Cortex of kidney (tissue), 1 donor: ENCODE results near the gene WWP2.
"Not testable (repeated sequence)": the region's sequence is repeated elsewhere in the genome, so short reads cannot be mapped to it uniquely, and the experiment has no call there.

ENCODE experiments used
- DNase-seq: peaks from one replicate; lab custom pipeline; 2025; lab: John Stamatoyannopoulos, UW

The WWP2 gene

DNA sequence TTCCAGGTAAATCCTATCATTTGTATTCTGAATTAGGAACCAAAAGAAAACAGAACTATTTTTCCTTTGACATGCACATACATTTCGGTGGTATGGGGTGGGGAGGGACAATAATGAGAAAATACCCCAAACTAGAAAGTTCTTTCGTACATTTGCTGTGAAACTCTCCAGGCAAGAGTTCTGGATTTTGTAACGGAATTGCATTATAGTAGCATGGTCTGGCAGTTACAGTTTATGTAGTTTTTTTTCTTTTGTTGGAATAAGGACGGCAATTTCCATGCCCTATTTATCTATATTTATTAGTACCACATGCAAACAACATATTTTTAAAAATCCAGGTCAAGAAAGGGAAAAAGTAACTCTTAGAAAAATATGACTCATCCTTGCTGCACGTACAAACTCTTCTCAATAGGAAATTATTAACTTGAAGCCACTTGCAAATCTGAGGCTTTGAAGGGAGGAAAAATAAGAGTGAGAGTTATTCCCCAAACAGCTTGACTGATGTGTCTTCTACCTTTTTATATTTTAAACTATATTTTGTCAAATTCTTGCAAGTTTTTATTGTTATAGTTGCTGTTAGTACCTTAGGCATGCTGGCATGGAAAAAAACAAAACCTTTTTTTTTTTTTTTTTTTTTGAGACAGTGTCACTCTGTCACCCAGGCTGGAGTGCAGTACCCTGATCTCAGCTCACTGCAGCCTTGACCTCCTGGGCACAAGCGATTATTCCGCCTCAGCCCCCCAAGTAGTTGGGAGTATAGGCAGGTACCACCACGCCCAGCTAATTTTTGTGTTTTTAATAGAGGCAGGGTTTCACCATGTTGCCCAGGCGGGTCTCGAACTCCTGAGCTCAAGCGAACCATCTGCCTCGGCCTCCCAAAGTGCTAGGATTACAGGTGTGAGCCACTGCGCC lies 69.3 kb downstream of the WWP2 start:
- DNase-seq, result no peak

GRCh38 chr16:69833357-69834282 lies 71.5 kb downstream of the WWP2 start:
- no peak for DNase-seq

DNA sequence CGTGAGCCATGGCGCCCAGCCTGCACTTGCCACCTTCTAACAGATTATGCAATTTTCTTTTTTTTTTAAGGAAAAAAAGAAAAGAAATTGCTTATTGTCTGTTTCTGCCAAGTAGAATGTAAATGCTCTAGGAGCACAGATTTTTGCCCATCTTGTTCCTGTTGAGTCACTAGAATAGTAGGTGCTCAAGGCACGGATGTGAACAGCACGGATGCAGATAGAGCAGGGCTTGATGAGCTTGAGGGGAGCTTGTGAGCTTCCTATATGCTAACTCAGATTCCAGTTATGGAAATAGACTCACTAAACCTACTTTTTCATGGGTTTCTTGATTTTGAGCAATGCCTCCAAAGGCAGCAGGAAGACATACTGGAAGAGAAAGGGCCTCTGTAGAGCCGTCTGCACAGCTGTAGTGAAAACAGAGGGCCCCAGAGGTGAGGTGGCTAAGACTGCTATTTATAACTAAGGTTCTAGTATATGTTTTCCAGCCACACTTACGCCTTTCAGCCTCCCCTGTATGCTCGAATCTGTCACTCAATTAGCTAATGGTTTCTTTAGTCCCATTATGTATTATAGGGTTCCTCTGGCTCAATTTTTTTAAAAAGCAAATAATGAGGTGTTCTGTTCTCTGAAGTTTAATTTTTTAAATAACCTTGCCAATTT lies 72.8 kb downstream of the WWP2 start:
- DNase-seq, result no peak

GRCh38 chr16:69836257-69836656 lies 74.1 kb downstream of the WWP2 start:
- no peak for DNase-seq

DNA sequence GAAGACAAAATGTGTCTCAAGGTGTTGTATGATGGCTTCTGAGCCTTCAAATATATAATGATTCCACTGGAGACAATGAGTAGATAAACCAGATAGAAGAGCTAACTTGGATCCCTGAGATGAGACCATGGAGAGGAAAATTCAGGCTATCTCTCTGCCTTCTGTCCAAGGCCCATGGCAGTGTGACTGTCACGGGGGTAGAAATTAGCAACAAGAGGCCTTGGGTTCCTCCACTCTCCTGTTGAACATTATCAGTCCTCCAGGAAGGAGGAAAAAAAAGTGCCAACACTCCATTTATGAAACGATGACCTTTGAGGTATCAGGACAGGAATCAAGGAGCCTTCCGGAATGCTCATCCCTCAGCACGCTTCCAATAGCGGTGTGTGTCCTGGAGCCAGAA lies 75.2 kb downstream of the WWP2 start:
- no peak for DNase-seq

GRCh38 chr16:69838489-69838888 lies 76.4 kb downstream of the WWP2 start:
- DNase-seq, result no peak

DNA sequence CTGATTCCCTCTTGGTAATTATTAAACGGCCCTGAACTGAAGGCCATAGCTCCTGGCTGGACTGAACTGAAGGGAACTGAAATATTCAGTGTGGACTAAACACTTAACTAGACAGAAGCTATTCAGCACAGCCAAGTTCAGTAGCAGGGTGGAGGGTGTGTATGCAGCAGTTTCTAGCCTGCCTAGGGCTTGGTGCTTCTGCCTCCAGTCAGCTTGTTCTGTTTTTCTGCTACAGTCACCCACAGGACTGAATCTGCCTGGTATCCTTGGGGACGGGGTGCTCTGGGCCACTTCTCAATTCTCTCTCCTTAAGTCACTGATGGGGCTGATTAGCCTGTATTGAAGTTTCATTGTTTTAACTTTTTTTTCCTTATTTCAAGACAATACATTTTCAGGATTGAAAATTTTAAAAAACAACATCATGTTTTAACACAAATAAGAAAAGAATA lies 77.1 kb downstream of the WWP2 start:
- no peak for DNase-seq

DNA sequence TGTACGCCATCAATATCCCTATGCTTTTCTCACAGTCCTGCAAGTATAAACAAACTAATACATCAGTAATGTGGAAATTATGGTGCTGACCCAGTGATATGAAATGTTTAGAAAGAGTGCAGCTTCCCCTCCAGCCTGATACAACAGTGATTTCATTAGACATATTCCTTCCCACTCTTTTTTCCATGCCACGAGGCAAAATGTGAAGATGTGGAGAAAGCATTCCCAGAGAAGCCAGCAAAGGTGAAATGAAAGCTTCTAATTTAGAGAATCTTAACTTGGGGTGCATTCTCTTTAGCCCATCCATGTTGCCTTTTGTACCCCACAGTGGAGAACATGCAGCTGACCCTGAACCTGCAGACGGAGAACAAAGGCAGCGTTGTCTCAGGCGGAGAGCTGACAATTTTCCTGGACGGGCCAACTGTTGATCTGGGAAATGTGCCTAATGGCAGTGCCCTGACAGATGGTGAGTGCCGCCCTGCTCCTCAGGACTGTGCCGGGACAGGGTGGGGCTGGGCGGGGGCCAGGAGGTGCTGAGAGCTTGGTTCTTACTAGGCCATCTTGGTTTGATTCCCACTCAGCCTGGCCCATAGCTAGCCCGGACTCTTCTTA lies 77.8 kb downstream of the WWP2 start:
- DNase-seq, result no peak

DNA sequence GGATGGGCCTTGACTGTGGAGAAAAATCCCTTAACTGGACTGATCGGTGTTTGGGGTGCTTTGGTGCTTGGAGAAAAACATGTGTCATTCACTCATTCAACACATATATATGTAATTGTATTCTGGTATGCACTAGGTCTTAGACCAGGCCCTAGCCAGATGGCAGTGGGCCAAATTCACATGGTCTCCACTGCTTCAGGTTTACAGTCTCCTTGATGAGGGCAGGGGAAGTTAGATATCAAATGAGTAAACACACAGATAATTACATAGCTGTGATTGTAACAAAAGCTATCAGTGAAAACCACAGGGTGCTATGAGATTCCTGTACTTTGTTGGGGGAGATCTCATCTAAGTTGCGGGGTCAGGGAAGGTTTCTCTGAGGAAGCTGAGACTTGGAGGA lies 78.8 kb downstream of the WWP2 start:
- DNase-seq, result no peak

- no peak for DNase-seq
Measured at GRCh38 chr16:69844441-69844840, 82.3 kb downstream of the WWP2 start.

DNA sequence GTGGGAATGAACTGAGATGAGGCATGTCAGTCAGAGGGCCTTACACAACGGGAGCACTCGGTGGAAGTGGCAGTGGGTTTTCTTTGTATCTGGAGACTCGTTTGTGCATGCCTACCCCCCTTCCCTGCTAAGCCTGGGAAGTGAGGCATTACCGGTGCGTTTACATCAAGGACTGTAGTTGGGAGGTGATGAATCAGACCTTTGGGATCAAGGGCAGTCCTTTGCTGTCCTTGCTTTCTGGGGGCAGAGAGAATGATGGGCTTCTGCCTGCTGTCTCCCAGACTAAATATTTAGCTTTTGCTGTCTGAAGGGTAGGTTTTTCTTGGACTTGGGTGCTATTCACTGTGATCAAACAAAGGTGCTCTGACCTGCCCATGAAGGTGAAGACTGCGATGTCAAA lies 83.0 kb downstream of the WWP2 start:
- no peak for DNase-seq

GRCh38 chr16:69847643-69848042 lies 85.5 kb downstream of the WWP2 start:
- no peak for DNase-seq

GRCh38 chr16:69848637-69849545 lies 86.8 kb downstream of the WWP2 start:
- DNase-seq, result no peak

DNA sequence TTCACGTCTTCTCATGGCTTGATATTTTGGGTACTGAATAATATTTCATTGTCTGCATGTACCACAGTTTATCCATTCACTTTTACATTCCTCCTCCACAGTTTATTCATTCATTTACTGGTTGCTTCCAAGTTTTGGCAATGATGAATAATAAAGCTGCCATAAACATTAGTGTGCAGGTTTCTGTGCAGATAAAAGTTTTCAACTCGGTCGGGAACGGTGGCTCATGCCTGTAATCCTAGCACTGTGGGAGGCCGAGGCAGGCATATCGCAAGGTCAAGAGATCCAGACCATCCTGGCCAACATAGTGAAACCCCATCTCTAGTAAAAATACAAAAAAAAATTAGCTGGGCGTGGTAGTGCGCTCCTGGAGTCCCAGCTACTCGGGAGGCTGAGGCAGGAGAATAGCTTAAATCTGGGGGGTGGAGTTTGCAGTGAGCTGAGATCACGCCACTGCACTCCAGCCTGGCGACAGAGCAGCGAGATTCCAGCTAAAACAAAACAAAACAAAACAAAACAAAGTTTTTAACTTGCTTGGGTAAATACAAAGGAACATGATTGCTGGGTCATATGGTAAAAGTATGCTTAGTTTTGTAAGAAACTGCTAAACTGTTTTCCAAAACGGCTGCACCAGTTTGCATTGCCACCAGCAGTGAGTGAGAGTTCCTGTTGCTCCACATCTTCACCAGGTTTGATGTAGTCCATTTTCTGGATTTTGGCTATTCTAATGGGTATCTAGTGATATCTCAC lies 89.5 kb downstream of the WWP2 start:
- DNase-seq, result no peak

- DNase-seq, result no peak
Measured at GRCh38 chr16:69852815-69853214, 90.7 kb downstream of the WWP2 start.

- no peak for DNase-seq
Measured at GRCh38 chr16:69853481-69853880, 91.3 kb downstream of the WWP2 start.

- not testable (repeated sequence) for DNase-seq
Measured at GRCh38 chr16:69854776-69855175, 92.6 kb downstream of the WWP2 start.

DNA sequence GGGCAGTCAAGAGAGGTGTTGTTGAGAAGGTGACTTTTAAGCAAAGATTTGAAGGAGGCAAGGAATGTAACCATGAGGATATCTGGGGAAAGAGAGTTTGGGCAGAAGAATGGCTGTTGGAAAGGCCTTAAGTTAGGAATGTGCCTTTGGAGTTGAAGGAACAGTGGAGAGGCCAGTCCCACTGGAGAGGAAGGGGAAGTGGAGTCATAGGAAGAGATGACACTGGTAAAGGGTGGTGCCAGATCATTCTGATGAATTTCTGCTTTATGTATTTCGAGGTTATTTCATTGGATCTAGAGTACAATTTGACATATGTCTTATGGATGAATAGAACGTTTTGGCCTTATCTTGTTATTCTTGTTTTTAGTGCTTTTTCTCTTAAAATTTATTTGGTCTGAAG lies 93.5 kb downstream of the WWP2 start:
- no peak for DNase-seq

GRCh38 chr16:69858191-69859104 lies 96.3 kb downstream of the WWP2 start:
- DNase-seq, result no peak
